ENCODE results near the gene HES4. TPM values are rescaled to one million over a fixed set of nuclear protein-coding genes. Genes with fewer than 3 reads are reported as not detected.

HES4 gene
- total and polyA plus RNA-seq, 4 donors = 13.5 to 47.9 (median 27.1) TPM

DNA sequence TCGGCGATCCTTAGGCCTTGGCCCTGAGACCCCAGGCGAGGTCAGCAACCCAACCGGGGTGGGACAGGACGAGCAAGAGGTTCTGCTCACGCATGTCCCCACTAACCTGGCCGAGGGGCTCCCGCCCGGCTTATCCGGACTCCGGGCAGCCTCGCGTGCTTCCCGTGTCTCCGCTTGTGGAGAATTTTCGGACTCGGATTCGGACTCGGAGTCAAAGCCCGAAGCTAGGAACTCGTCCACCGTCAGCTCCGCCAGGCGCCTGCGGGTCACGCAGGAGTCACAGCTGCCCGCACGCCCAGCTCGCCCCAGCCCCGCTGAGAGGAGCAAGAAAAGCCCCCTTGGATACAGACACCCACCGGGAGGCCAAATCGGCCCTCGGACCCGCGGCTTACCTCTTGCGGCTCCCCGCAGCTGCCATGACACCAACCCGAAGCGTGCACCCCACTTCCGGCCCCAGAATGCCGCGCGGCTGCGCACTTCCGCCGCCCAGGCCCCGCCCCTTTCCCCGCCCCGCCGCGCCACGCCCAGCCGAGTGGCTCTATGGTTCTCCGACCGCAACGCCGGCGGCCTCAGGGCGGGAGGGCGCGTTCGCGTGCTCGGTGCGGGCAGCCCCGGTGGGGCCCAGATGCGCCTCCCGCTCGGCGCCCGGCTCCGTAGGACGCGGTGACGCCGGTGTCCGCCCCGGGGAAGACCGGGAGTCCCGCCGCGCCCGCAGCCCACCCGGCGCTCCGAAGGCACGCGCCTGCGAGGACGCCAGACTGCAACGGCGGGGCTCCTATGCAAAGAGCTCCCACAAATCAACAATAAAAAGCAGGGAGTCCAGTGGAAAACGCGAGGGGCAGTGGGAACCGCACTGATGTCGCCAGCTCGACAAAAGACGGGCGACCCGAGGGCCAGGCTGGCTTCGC, 40.8 kb downstream of the HES4 start, which contains the start of gene NOC2L:
NOC2L (minus strand) TSS at position 434 of the 908 bp plus-strand sequence; CDS start at position 418, 16 bp downstream.
- Histone ChIP-seq H3K36me3 (ENCODE audit: control insufficient read depth in 4 of 4, insufficient read depth in 4 of 4, low read length in 4 of 4) (peaks cover 4 to 33% (median 8%) of the 10 kb centered on the region in 4 donors), H3K27ac (ENCODE audit: low read depth in 1 of 2, low read length in 1 of 2) (peak within 1 kb of the TSS in 1 of 2 donors; percentile 42), H3K4me1 (ENCODE audit: control insufficient read depth in 5 of 5, insufficient read depth in 5 of 5, low read length in 5 of 5) (peaks cover 0 to 13% (median 4%) of the 10 kb centered on the region in 5 donors), H3K27me3 (ENCODE audit: control insufficient read depth in 3 of 3, insufficient read depth in 3 of 3, low read length in 2 of 3) (no peaks in the 10 kb centered on the region), H3K9ac (ENCODE audit: insufficient read depth in 1 of 2, low read length in 2 of 2) (peak within 1 kb of the TSS; percentile 63 to 84), H3K4me3 (peak within 1 kb of the TSS; percentile 89), H3K9me3 (ENCODE audit: control insufficient read depth in 4 of 4, insufficient read depth in 3 of 4, low read length in 3 of 4) (no peaks in the 10 kb centered on the region)
- peak; percentile 95 for ATAC-seq (ENCODE audit: insufficient read depth, low FRiP score)
- peak; percentile 91 to 96 (median 94) for DNase-seq
- TF ChIP-seq, protein P1, sequence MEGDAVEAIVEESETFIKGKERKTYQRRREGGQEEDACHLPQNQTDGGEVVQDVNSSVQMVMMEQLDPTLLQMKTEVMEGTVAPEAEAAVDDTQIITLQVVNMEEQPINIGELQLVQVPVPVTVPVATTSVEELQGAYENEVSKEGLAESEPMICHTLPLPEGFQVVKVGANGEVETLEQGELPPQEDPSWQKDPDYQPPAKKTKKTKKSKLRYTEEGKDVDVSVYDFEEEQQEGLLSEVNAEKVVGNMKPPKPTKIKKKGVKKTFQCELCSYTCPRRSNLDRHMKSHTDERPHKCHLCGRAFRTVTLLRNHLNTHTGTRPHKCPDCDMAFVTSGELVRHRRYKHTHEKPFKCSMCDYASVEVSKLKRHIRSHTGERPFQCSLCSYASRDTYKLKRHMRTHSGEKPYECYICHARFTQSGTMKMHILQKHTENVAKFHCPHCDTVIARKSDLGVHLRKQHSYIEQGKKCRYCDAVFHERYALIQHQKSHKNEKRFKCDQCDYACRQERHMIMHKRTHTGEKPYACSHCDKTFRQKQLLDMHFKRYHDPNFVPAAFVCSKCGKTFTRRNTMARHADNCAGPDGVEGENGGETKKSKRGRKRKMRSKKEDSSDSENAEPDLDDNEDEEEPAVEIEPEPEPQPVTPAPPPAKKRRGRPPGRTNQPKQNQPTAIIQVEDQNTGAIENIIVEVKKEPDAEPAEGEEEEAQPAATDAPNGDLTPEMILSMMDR (IDR thresholded peaks at IDR 0.05; ENCODE audit: control extremely low read depth, extremely low read depth) = no peak
- WGBS, 2 donors = 7 to 9% methylated on average over 83 to 101 of the region's 101 CpGs

- Histone ChIP-seq H3K9ac (ENCODE audit: insufficient read depth in 1 of 2, low read length in 2 of 2) (no peak overlapping the region), H3K9me3 (ENCODE audit: control insufficient read depth in 4 of 4, insufficient read depth in 3 of 4, low read length in 3 of 4) (peaks cover 0 to 2% (median 0%) of the 10 kb centered on the region in 4 donors), H3K27ac (ENCODE audit: low read depth in 1 of 2, low read length in 1 of 2) (no peak overlapping the region), H3K4me1 (ENCODE audit: control insufficient read depth in 5 of 5, insufficient read depth in 5 of 5, low read length in 5 of 5) (peaks cover 0 to 13% (median 4%) of the 10 kb centered on the region in 5 donors), H3K27me3 (ENCODE audit: control insufficient read depth in 3 of 3, insufficient read depth in 3 of 3, low read length in 2 of 3) (no peaks in the 10 kb centered on the region), H3K4me3 (no peak overlapping the region), H3K36me3 (ENCODE audit: control insufficient read depth in 4 of 4, insufficient read depth in 4 of 4, low read length in 4 of 4) (peaks cover 12 to 50% (median 20%) of the 10 kb centered on the region in 4 donors)
- TF ChIP-seq, protein P1 (IDR thresholded peaks at IDR 0.05; ENCODE audit: control extremely low read depth, extremely low read depth) = no peak
- 90 to 91% methylated on average over 11 of the region's 11 CpGs for WGBS, 2 donors
- DNase-seq (no peak), ATAC-seq (ENCODE audit: insufficient read depth, low FRiP score) (no peak)
Observed at GRCh38 chr1:956636-957035, 43.3 kb downstream of the HES4 start.

DNA sequence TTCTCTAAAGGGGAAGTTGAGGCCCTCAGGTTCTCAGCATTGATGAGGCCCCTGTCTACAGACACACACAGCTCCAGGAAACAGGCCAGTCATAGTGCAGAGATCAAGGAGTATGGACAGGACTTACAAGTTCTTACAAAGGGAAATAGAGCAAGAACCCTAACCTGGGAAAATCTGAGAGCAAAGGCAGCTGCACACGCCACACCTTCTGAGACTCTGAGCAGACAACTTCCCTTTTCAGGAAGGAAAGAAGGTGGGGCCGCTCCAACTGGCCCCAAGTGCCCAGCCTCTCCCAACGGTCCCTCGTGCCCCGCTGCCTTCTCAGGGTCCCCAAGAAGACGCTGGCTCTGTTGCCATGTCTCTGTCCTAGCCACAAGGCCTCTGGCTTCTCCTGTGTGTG, 44.4 kb downstream of the HES4 start:
- ATAC-seq (ENCODE audit: insufficient read depth, low FRiP score) (no peak), DNase-seq (no peak)
- H3K9ac ChIP-seq (ENCODE audit: insufficient read depth in 1 of 2, low read length in 2 of 2) = no peak overlapping the region
- H3K9me3 ChIP-seq (ENCODE audit: control insufficient read depth in 4 of 4, insufficient read depth in 3 of 4, low read length in 3 of 4) = peaks cover 0 to 2% (median 0%) of the 10 kb centered on the region in 4 donors
- peaks cover 14 to 61% (median 23%) of the 10 kb centered on the region in 4 donors for H3K36me3 ChIP-seq (ENCODE audit: control insufficient read depth in 4 of 4, insufficient read depth in 4 of 4, low read length in 4 of 4)
- H3K27me3 ChIP-seq (ENCODE audit: control insufficient read depth in 3 of 3, insufficient read depth in 3 of 3, low read length in 2 of 3) = no peaks in the 10 kb centered on the region
- peaks cover 0 to 8% (median 4%) of the 10 kb centered on the region in 5 donors for H3K4me1 ChIP-seq (ENCODE audit: control insufficient read depth in 5 of 5, insufficient read depth in 5 of 5, low read length in 5 of 5)
- no peak overlapping the region for H3K27ac ChIP-seq (ENCODE audit: low read depth in 1 of 2, low read length in 1 of 2)
- TF ChIP-seq, protein P1 (IDR thresholded peaks at IDR 0.05; ENCODE audit: control extremely low read depth, extremely low read depth) = no peak
- no peak overlapping the region for H3K4me3 ChIP-seq
- 25 to 66% methylated on average over 6 of the region's 6 CpGs for WGBS, 2 donors
